ENCODE data around the gene EOMES.

GRCh38 chr3:27723001-27723445, 900 bp upstream of the EOMES start:
- TF ChIP-seq, protein P1, sequence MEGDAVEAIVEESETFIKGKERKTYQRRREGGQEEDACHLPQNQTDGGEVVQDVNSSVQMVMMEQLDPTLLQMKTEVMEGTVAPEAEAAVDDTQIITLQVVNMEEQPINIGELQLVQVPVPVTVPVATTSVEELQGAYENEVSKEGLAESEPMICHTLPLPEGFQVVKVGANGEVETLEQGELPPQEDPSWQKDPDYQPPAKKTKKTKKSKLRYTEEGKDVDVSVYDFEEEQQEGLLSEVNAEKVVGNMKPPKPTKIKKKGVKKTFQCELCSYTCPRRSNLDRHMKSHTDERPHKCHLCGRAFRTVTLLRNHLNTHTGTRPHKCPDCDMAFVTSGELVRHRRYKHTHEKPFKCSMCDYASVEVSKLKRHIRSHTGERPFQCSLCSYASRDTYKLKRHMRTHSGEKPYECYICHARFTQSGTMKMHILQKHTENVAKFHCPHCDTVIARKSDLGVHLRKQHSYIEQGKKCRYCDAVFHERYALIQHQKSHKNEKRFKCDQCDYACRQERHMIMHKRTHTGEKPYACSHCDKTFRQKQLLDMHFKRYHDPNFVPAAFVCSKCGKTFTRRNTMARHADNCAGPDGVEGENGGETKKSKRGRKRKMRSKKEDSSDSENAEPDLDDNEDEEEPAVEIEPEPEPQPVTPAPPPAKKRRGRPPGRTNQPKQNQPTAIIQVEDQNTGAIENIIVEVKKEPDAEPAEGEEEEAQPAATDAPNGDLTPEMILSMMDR (IDR thresholded peaks at IDR 0.05), result no peak
- TF ChIP-seq POLR2A (IDR thresholded peaks at IDR 0.05), result no peak
